Astrocyte of the spinal cord (primary cell): Measurements from ENCODE around the gene MAMSTR.

Experiments
- DNase-seq: peaks from one replicate; pipeline ENCODE4 v3.0.0; 2011; ENCODE audit warnings: low read depth, low spot score
- H3K4me3 ChIP-seq: 2 replicates; pipeline ENCODE4 v1.5.1; 2011; ENCODE audit warnings: low read depth, mild to moderate bottlenecking, low read length, moderate library complexity
- CTCF ChIP-seq: IDR thresholded peaks from 2 replicates; pipeline ENCODE4 v1.5.1; 2012; ENCODE audit warnings: low read depth, mild to moderate bottlenecking, low read length, inconsistent platforms
- in situ Hi-C: cut with HindIII; loops from 2 replicates; pipeline ENCODE4 v1.10.0; 2017; ENCODE audit warnings: low sequenced_read_pairs

Gene MAMSTR

GRCh38 chr19:48663667-48664066 lies 55.9 kb downstream of the MAMSTR start:
- in situ Hi-C loops = no loop called here
- H3K4me3 ChIP-seq = no peak overlapping the region
- TF ChIP-seq CTCF = no peak
- DNase-seq = no peak
